Activated T-cell treated with anti-CD3 and anti-CD28 coated beads, Interleukin-2, amount 50 U/mL, for 72 hours (primary cell): ENCODE measurements around the gene GABPB2. TPM values are rescaled to one million over a fixed set of nuclear protein-coding genes. Genes with fewer than 3 reads are reported as not detected.
A peak's percentile ranks its signal among the peaks of the same experiment; 100 is the strongest.
"Not testable (repeated sequence)": the region's sequence is repeated elsewhere in the genome, so short reads cannot be mapped to it uniquely, and the experiment has no call there.

Source experiments
- ATAC-seq, 2 donors: fragments of 150-1000 bp; cut with Tn5 transposase; replicated peaks in 1 of 2; 2 replicates each; pipeline ENCODE4 v1.10.0; 2021; ENCODE audit warnings: moderate library complexity in 2 of 2, mild to moderate bottlenecking in 1 of 2
- DNase-seq, 2 donors: peaks; one replicate each; pipeline ENCODE4 v3.0.0; 2021 to 2022; ENCODE audit warnings: mixed read lengths in 1 of 2
- H3K27ac Mint-ChIP-seq: one replicate; pipeline ENCODE4 v1.8.0; 2022; ENCODE audit warnings: mild to moderate bottlenecking, moderate library complexity, mixed read lengths
- H3K27me3 Mint-ChIP-seq: one replicate; pipeline ENCODE4 v1.8.0; 2022; ENCODE audit warnings: low read depth, mixed read lengths
- H3K36me3 Mint-ChIP-seq, 2 donors: one replicate each; pipeline ENCODE4 v1.8.0; 2022; ENCODE audit warnings: mixed read lengths in 2 of 2, mild to moderate bottlenecking in 1 of 2; ENCODE audit not compliant: insufficient read depth in 2 of 2
- H3K4me1 Mint-ChIP-seq: one replicate; pipeline ENCODE4 v1.8.0; 2022; ENCODE audit warnings: low read depth, mixed read lengths
- H3K4me3 Mint-ChIP-seq, 2 donors: one replicate each; pipeline ENCODE4 v1.8.0; 2022; ENCODE audit warnings: mild to moderate bottlenecking in 2 of 2, mixed read lengths in 2 of 2, moderate library complexity in 2 of 2
- H3K9me3 Mint-ChIP-seq, 2 donors: one replicate each; pipeline ENCODE4 v1.8.0; 2022; ENCODE audit warnings: mixed read lengths in 2 of 2
- total RNA-seq, 2 donors: library from RNA; stranded (reverse); gene quantifications; one replicate each; pipeline ENCODE4 v1.2.3, GENCODE V29; 2022

The GABPB2 gene
- total RNA-seq, 2 donors from 2014 or later, result 22.7 to 29.1 TPM

DNA sequence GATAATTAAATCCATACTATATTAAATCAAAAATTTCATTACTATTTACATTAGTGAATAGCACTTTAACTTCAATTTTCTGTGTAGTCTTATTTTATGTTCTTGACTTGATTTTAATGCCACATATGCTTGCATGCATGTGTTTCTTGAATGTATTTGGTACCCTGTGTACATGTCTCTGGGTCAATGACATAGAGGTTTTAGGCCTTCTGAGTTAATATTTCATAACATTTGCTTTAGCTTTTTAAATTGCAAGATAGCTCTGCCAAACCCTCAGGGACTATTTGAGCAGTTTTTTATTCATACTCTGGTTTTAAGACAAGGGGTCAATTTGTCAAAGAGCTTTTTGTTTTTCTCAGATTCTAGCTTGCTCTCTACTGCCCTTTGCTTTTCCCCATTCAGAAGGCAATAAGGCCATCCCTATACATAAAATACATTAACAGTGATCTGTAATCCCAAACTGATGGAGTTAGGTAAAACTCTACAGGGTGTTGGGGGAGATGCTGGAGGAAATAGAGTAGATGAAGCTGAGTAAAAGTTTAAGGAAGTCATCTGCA is 5.4 kb upstream of the GABPB2 start:
- DNase-seq, result no peak
- no peak for ATAC-seq
- no peak overlapping the region for H3K4me3 Mint-ChIP-seq
- H3K4me1 Mint-ChIP-seq, result peaks cover 64% of the 10 kb centered on the region
- H3K27me3 Mint-ChIP-seq, result no peaks in the 10 kb centered on the region
- H3K36me3 Mint-ChIP-seq, result peaks cover 0 to 3% of the 10 kb centered on the region in 2 donors
- no peak overlapping the region for H3K27ac Mint-ChIP-seq
- no peaks in the 10 kb centered on the region for H3K9me3 Mint-ChIP-seq

DNA sequence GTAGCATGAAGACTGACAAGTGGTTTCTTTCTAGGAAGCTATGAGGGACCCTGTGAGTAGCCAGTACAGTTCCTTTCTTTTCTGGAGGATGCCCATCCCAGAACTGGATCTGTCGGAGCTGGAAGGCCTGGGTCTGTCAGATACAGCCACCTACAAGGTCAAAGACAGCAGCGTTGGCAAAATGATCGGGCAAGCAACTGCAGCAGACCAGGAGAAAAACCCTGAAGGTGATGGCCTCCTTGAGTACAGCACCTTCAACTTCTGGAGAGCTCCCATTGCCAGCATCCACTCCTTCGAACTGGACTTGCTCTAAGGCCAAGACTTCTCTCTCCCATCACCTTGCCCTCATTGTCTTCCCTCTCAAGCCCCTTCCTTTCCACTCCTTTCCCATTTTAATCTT is 3.4 kb upstream of the GABPB2 start:
- no peaks in the 10 kb centered on the region for H3K27me3 Mint-ChIP-seq
- H3K36me3 Mint-ChIP-seq, result peaks cover 5 to 8% of the 10 kb centered on the region in 2 donors
- H3K4me1 Mint-ChIP-seq, result peaks cover 53% of the 10 kb centered on the region
- ATAC-seq, result no peak
- H3K27ac Mint-ChIP-seq, result peak overlapping the region; percentile 4
- H3K4me3 Mint-ChIP-seq, result no peak overlapping the region
- DNase-seq, result no peak
- H3K9me3 Mint-ChIP-seq, result no peaks in the 10 kb centered on the region

DNA sequence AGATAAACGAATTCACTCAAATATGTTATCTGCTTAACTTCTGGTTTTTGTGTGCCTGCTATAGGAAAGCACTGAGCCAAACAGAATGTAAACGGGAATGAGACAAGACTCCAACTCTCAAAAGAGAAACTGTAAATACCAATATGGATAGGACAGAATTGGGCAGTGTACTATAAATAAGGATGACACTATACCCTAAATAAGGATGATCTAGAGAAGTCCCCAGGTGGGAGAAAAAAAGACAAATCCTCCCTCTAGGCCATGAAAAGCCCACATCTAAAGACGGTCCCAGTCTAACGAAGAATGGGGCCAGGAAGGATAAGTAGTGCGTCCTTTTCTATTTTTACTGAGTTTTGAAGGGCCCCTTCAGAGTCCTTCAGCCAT is 1.5 kb upstream of the GABPB2 start:
- no peak for ATAC-seq
- Mint-ChIP-seq H3K9me3 (no peaks in the 10 kb centered on the region), H3K4me3 (peak overlapping the region; percentile 99 to 100), H3K36me3 (peaks cover 5 to 8% of the 10 kb centered on the region in 2 donors), H3K27me3 (no peaks in the 10 kb centered on the region), H3K4me1 (peaks cover 45% of the 10 kb centered on the region), H3K27ac (peak overlapping the region; percentile 75)
- no peak for DNase-seq

DNA sequence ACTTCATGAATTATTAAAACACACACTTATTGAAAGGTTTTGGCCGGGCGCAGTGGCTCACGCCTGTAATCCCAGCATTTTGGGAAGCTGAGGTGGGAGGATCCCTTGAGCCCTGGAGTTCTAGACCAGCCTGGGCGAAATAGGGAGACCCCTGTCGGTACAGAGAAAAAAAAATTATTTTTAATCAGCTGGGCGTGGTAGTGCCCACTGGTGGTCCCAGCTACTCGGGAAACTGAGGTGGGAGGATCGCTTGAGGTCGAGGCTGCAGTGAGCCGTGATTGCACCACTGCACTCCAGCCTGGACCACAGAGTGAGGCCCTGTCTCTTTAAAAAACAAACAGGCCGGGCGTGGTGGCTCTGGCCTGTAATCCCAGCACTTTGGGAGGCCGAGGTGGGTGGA is 1.7 kb downstream of the GABPB2 start:
- Mint-ChIP-seq H3K4me3 (peak overlapping the region; percentile 99 to 100), H3K4me1 (peaks cover 39% of the 10 kb centered on the region), H3K9me3 (no peaks in the 10 kb centered on the region), H3K36me3 (peaks cover 5 to 7% of the 10 kb centered on the region in 2 donors), H3K27ac (peak overlapping the region; percentile 97), H3K27me3 (no peaks in the 10 kb centered on the region)
- no peak for DNase-seq
- ATAC-seq, result no peak

DNA sequence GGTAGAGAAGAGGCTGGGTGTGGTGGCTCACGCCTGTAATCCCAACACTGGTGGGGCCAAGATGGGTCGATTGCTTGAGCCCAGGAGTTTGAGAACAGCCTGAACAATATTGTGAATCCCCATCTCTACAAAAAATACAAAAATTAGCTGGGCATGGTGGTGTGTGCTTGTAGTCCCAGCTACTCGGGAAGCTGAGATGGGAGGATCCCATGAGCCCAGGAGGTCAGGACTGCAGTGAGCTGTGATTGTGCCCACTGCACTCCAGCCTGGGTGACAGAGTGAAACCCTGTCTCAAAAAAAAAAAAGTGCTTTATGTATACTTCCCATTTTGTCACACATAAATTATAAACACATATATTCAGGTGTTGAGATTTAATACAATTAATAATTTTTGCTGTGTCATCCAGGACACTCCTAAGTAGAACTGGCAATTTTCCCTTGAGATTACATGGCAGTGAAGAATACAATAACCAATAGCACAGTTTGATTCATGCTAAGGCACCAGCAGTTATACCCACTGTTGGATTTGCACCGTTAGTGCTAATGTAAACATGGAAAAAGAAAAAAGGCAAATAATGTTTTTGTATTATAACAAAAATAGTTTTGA is 15.5 kb downstream of the GABPB2 start:
- no peak overlapping the region for H3K27ac Mint-ChIP-seq
- no peaks in the 10 kb centered on the region for H3K36me3 Mint-ChIP-seq
- no peak overlapping the region for H3K4me3 Mint-ChIP-seq
- ATAC-seq, result no peak
- H3K27me3 Mint-ChIP-seq, result no peaks in the 10 kb centered on the region
- no peaks in the 10 kb centered on the region for H3K4me1 Mint-ChIP-seq
- DNase-seq, result no peak
- H3K9me3 Mint-ChIP-seq, result no peaks in the 10 kb centered on the region

DNA sequence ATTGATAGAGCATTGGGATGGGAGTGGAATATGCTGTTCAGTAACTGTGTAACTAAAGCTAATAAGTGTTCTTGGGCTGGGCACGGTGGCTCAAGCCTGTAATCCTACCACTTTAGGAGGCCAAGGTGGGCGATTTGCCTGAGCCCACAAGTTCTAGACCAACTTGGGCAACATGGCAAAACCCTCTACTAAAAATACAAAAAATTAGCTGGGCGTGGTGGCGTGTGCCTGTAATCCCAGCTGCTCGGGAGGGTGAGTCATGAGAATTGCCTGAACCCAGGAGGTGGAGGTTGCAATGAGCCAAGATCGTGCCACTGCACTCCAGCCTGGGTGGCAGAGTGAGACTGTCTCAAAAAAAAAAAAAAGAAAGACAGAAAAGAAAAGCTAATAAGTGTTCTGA is 26.9 kb downstream of the GABPB2 start:
- not testable (repeated sequence) for H3K36me3 Mint-ChIP-seq, H3K27ac Mint-ChIP-seq, ATAC-seq, H3K4me1 Mint-ChIP-seq, H3K27me3 Mint-ChIP-seq, DNase-seq, H3K9me3 Mint-ChIP-seq, H3K4me3 Mint-ChIP-seq

DNA sequence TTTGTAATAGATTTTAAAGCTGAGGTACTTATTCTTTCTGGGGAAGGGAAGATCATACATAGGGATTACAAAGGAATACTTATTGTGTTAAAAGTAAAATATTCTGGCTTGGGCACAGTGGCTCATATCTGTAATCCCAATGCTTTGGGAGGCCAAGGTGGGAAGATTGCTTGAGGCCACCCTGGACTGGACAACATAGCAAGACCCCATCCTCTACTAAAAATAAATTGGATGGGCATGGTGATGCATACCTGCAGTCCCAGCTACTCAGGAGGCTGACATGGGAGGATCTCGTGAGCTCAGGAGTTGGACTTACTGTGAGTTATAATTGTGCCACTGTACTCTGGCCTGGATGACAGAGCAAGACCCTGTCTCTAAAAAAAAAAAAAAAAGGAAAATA is 27.6 kb downstream of the GABPB2 start:
- Mint-ChIP-seq H3K4me1 (no peaks in the 10 kb centered on the region), H3K27ac (no peak overlapping the region), H3K9me3 (no peaks in the 10 kb centered on the region), H3K27me3 (no peaks in the 10 kb centered on the region), H3K36me3 (no peaks in the 10 kb centered on the region), H3K4me3 (no peak overlapping the region)
- no peak for DNase-seq
- no peak for ATAC-seq

DNA sequence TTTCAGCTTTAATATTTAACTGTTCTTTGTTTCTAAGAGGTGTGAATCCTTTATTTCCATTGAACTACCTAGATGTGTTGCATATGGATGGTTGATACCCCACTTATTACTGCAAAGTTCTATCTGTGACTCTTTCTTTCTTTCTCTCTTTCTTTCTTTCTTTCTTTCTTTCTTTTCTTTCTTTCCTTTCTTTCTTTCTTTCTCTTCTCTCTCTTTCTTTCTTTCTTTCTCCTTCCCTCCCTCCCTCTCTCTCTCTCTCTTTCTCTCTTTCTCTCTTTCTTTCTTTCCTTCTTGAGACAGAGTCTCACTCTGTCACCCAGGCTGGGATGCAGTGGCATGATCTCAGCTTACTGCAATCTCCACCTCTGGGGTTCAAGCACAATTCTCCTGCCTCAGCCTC is 34.1 kb downstream of the GABPB2 start:
- ATAC-seq (no peak), DNase-seq (no peak)
- Mint-ChIP-seq H3K4me3 (no peak overlapping the region), H3K36me3 (peaks cover 0 to 3% of the 10 kb centered on the region in 2 donors), H3K27me3 (no peaks in the 10 kb centered on the region), H3K9me3 (no peaks in the 10 kb centered on the region), H3K27ac (peak overlapping the region; percentile 85), H3K4me1 (no peaks in the 10 kb centered on the region)

DNA sequence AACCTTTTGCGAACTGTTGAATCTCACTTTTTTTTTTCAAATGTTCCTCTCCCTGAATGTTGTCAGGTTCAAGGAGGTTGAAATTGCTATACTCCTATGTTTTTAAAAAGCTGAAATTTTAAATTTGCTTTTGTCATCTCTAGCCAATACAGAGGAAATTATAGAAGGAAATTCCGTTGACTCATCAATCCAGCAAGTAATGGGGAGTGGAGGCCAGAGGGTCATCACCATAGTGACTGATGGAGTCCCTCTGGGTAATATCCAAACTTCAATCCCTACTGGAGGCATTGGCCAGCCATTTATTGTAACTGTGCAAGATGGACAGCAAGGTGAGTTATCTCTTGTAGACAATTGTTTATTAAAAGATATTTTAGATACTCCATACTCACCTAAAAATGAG is 36.3 kb downstream of the GABPB2 start:
- ATAC-seq, result no peak

DNA sequence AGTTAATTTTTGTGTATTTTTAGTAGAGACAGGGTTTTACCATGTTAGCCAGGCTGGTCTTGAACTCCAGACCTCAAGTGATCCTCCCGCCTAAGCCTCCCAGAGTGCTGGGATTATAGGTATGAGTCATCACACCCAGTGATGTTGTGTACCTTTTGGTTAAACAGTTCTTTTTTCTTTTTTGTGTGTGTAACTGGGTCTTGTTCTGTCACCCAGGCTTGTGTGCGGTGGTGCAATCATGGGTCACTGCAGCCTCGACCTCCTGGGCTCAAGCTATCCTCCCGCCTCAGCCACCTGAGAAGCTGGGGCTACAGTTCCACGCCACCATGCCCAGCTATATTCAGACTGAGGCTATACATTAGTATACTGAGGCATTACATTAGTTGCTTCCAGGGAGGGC is 37.8 kb downstream of the GABPB2 start:
- H3K4me1 Mint-ChIP-seq, result no peaks in the 10 kb centered on the region
- ATAC-seq, result no peak
- peaks cover 0 to 3% of the 10 kb centered on the region in 2 donors for H3K36me3 Mint-ChIP-seq
- H3K27ac Mint-ChIP-seq, result no peak overlapping the region
- no peak overlapping the region for H3K4me3 Mint-ChIP-seq
- no peaks in the 10 kb centered on the region for H3K9me3 Mint-ChIP-seq
- H3K27me3 Mint-ChIP-seq, result no peaks in the 10 kb centered on the region
- DNase-seq, result no peak

More for the DNA sequence above, 36.3 kb downstream of the GABPB2 start:
- DNase-seq, result no peak
- Mint-ChIP-seq H3K27me3 (no peaks in the 10 kb centered on the region), H3K4me3 (no peak overlapping the region), H3K27ac (no peak overlapping the region), H3K4me1 (no peaks in the 10 kb centered on the region), H3K9me3 (no peaks in the 10 kb centered on the region), H3K36me3 (peaks cover 0 to 3% of the 10 kb centered on the region in 2 donors)

DNA sequence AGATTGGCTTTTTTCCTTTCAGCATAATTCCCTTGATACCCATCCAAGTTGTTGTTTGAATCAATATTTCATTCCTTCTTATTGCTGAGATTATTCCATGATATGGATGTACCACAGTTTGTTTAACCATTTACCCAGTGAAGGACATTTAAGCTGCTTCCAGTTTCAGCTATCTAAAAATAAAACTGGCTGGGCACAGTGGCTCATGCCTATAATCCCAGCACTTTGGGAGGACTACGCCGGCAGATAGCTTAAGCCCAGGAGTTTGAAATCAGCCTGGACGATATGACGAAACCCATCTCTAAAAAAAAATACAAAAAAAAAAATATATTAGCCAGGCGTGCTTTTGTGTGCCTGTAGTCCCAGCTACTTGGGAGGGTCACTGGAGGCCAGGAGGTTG is 43.3 kb downstream of the GABPB2 start:
- Mint-ChIP-seq H3K36me3 (no peaks in the 10 kb centered on the region), H3K27me3 (no peaks in the 10 kb centered on the region), H3K9me3 (no peaks in the 10 kb centered on the region), H3K4me3 (no peak overlapping the region), H3K27ac (no peak overlapping the region), H3K4me1 (no peaks in the 10 kb centered on the region)
- DNase-seq, result no peak
- ATAC-seq, result no peak

DNA sequence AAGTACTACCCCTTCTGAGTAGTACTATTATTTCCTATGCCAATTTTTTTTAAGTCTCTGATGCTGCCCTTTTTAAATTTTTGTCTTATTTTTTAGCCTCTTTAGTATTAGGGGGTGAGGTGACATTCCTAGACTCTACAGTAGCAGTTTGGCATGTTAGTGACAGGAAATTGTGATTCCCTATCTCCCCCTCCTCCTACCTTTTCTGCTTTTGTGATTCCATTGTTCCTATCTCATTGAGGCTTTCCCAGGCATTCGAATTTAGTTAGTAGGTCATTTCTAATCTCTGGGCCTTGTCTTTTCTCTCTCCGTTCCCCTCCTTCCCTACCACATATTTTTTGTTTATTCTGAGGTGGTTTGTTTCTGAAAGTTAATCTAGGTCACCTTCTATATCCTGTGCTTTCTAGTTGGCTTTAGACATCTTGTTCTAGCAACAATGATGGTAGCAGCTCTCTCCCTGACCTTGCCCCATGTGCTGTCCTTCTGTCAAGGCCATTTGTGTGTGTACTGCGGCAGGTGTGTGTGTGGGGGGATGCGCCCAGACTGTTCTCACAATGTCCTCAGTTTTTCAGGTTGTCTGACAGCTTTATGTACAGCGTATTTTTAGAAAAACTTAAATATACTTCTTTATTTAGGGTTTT is 54.3 kb downstream of the GABPB2 start:
- Mint-ChIP-seq H3K27ac (no peak overlapping the region), H3K36me3 (no peaks in the 10 kb centered on the region), H3K4me3 (no peak overlapping the region), H3K9me3 (no peaks in the 10 kb centered on the region), H3K4me1 (no peaks in the 10 kb centered on the region), H3K27me3 (no peaks in the 10 kb centered on the region)
- ATAC-seq (no peak), DNase-seq (no peak)

DNA sequence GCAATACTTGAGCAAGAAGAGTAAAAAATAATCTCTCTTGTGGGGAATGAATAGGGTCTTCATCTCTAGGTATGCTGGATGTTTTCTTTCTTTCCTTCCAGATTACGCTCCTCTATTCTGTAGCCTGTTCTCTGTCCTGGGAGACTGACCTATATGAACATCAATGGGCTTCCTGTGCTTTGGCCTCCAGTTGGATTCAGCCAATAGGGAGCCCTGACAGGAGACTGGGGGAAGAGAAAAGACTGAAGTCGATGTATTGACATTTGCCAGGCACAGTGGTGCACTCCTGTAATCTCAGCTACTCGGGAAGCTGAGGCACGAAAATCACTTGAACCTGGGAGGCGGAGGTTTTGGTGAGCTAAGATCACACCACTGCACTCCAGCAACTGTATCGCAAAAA is 58.2 kb downstream of the GABPB2 start:
- no peak overlapping the region for H3K27ac Mint-ChIP-seq
- H3K36me3 Mint-ChIP-seq, result no peaks in the 10 kb centered on the region
- no peaks in the 10 kb centered on the region for H3K27me3 Mint-ChIP-seq
- H3K4me1 Mint-ChIP-seq, result peaks cover 10% of the 10 kb centered on the region
- no peak for ATAC-seq
- DNase-seq, result no peak
- H3K4me3 Mint-ChIP-seq, result no peak overlapping the region
- H3K9me3 Mint-ChIP-seq, result no peaks in the 10 kb centered on the region
